Parathyroid adenoma (tissue), 2 donors: ENCODE results near the gene SLTM.
"Not testable (repeated sequence)": the region's sequence is repeated elsewhere in the genome, so short reads cannot be mapped to it uniquely, and the experiment has no call there.

Source experiments
- H2AFZ ChIP-seq: fragments of 300-600 bp; sonication (generic); one replicate; pipeline ENCODE4 v1.7.0; 2017; ENCODE audit warnings: antibody characterized with exemption, mild to moderate bottlenecking
- H3K27ac ChIP-seq: fragments of 300-600 bp; sonication (generic); one replicate; pipeline ENCODE4 v1.7.0; 2017
- H3K27me3 ChIP-seq: fragments of 300-600 bp; sonication (generic); one replicate; pipeline ENCODE4 v1.7.0; 2017; ENCODE audit warnings: low read length; ENCODE audit not compliant: control insufficient read depth, insufficient read depth
- H3K36me3 ChIP-seq: fragments of 300-600 bp; sonication (generic); one replicate; pipeline ENCODE4 v1.7.0; 2017; ENCODE audit warnings: low read length; ENCODE audit not compliant: control insufficient read depth, insufficient read depth
- H3K4me1 ChIP-seq: fragments of 300-600 bp; sonication (generic); one replicate; pipeline ENCODE4 v1.7.0; 2017; ENCODE audit warnings: control low read depth
- H3K4me2 ChIP-seq: fragments of 300-600 bp; sonication (generic); one replicate; pipeline ENCODE4 v1.7.0; 2017; ENCODE audit warnings: low read length
- H3K4me3 ChIP-seq: fragments of 300-600 bp; sonication (generic); one replicate; pipeline ENCODE4 v1.7.0; 2017; ENCODE audit warnings: low read depth, low read length
- H3K79me2 ChIP-seq: fragments of 300-600 bp; sonication (generic); one replicate; pipeline ENCODE4 v1.7.0; 2017; ENCODE audit warnings: control low read depth
- H3K9ac ChIP-seq: fragments of 300-600 bp; sonication (generic); one replicate; pipeline ENCODE4 v1.7.0; 2017; ENCODE audit warnings: mild to moderate bottlenecking
- H3K9me3 ChIP-seq: fragments of 300-600 bp; sonication (generic); one replicate; pipeline ENCODE4 v1.7.0; 2017; ENCODE audit warnings: low read length; ENCODE audit not compliant: control insufficient read depth
- TF ChIP-seq, protein P1 (sequence below): fragments of 300-600 bp; sonication (generic); IDR thresholded peaks from one replicate; pipeline ENCODE4 v1.7.0; 2017; ENCODE audit warnings: antibody characterized with exemption, mild to moderate bottlenecking
- donor health status: primary hyperparathyroidism.

Gene SLTM

DNA sequence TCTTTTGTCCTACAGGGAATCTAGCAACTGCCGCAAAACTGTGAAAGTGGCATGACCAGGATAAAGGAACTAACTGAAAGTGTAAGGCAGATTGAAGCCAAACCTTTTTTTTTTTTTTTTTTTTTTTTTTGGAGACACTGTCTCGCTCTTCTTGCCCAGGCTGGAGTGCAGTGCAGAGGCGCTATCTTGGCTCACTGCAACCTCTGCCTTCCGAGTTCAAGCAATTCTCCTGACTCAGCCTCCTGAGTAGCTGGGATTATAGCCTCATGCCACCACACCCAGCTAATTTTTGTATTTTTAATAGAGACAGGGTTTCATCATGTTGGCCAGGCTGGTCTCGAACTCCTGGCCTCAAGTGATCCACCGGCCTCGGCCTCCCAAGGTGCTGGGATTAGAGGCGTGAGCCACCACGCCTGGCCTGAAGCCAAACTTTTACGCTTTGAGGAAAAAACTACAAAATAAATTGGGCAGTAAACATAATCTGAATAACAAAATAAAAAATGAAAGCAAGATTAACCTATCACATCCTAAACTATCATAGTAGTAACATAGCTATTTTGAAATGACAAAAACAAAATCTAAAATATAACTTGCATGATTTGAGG lies 9.7 kb downstream of the SLTM start:
- peaks cover 23% of the 10 kb centered on the region for H3K79me2 ChIP-seq
- H3K27me3 ChIP-seq = no peaks in the 10 kb centered on the region
- H3K9me3 ChIP-seq = no peaks in the 10 kb centered on the region
- H3K4me3 ChIP-seq = no peak overlapping the region
- H2AFZ ChIP-seq = no peak overlapping the region
- H3K27ac ChIP-seq = no peak overlapping the region
- TF ChIP-seq, protein P1, sequence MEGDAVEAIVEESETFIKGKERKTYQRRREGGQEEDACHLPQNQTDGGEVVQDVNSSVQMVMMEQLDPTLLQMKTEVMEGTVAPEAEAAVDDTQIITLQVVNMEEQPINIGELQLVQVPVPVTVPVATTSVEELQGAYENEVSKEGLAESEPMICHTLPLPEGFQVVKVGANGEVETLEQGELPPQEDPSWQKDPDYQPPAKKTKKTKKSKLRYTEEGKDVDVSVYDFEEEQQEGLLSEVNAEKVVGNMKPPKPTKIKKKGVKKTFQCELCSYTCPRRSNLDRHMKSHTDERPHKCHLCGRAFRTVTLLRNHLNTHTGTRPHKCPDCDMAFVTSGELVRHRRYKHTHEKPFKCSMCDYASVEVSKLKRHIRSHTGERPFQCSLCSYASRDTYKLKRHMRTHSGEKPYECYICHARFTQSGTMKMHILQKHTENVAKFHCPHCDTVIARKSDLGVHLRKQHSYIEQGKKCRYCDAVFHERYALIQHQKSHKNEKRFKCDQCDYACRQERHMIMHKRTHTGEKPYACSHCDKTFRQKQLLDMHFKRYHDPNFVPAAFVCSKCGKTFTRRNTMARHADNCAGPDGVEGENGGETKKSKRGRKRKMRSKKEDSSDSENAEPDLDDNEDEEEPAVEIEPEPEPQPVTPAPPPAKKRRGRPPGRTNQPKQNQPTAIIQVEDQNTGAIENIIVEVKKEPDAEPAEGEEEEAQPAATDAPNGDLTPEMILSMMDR = no peak
- no peak overlapping the region for H3K4me2 ChIP-seq
- H3K9ac ChIP-seq = no peak overlapping the region
- H3K4me1 ChIP-seq = no peaks in the 10 kb centered on the region
- H3K36me3 ChIP-seq = no peaks in the 10 kb centered on the region

DNA sequence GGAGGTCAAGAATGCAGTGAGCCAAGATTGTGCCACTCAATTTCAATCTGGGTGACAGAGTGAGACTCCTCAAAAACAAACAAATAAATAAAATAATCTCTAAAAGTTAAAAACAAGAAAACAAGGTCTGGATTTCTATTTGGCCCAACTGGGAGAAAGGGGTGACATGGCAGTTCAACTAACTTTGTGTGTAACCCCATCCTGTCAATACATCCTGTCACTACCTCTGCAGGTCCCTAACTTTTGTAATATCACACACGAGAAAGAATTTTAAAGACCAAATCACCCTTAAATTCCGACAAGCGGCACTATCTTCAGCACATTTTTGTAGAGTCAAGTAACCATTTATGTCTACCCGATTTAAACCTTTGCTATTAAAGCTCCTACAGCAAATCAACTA lies 10.2 kb downstream of the SLTM start:
- TF ChIP-seq, protein P1 = no peak
- Histone ChIP-seq H2AFZ (no peak overlapping the region), H3K79me2 (peaks cover 21% of the 10 kb centered on the region), H3K27me3 (no peaks in the 10 kb centered on the region), H3K9ac (no peak overlapping the region), H3K9me3 (no peaks in the 10 kb centered on the region), H3K4me3 (no peak overlapping the region), H3K36me3 (no peaks in the 10 kb centered on the region), H3K4me1 (no peaks in the 10 kb centered on the region), H3K27ac (no peak overlapping the region), H3K4me2 (no peak overlapping the region)

DNA sequence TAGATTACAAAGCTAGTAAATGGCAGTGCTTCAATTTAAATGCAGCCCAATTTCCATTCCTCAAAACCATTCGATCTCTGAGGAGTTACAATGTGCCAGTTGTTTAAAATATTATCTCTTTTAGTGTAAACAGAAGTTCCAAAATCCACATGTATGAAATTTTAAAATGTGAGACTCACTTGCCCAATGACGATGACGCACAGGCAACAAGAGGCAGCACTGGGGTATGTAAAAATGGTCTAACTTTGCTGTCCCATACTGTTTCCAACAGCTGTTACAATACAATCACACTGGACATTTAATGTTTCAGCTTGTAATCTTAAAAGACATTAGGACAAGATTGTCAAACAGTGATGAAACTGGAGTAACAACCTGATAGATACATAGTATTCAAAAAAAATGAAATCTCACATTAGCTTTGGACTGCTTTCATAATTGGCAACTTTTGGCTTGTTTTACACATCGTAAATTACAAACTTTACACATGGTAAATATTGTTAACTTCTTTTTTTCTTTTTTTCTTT lies 12.2 kb downstream of the SLTM start:
- Histone ChIP-seq H3K9me3 (no peaks in the 10 kb centered on the region), H3K4me1 (no peaks in the 10 kb centered on the region)

DNA sequence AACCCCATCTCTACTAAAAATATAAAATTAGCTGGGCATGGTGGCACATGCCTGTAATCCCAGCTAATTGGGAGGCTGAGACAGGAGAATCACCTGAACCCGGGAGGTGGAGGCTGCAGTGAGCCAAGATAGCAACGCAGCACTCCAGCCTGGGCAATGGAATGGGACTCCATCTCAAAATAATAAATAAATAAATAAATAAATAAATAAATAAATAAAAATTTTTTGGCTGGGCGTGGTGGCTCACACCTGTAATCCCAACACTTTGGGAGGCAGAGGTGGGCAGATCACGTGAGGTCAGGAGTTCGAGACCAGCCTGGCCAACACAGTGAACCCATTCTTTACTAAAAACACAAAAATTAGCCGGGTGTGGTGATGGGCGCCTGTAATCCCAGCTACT lies 13.0 kb downstream of the SLTM start:
- H3K36me3 ChIP-seq, H3K27ac ChIP-seq, H3K4me1 ChIP-seq, H3K4me3 ChIP-seq, H2AFZ ChIP-seq, H3K9ac ChIP-seq, H3K4me2 ChIP-seq, H3K27me3 ChIP-seq, H3K9me3 ChIP-seq: not testable (repeated sequence)
- peaks cover 22% of the 10 kb centered on the region for H3K79me2 ChIP-seq

More for the DNA sequence above, 12.2 kb downstream of the SLTM start:
- H3K27ac ChIP-seq = no peak overlapping the region
- H2AFZ ChIP-seq = no peak overlapping the region
- H3K4me3 ChIP-seq = no peak overlapping the region
- TF ChIP-seq, protein P1 = no peak
- H3K4me2 ChIP-seq = no peak overlapping the region
- no peaks in the 10 kb centered on the region for H3K27me3 ChIP-seq
- no peak overlapping the region for H3K9ac ChIP-seq
- H3K79me2 ChIP-seq = peaks cover 22% of the 10 kb centered on the region
- no peaks in the 10 kb centered on the region for H3K36me3 ChIP-seq

DNA sequence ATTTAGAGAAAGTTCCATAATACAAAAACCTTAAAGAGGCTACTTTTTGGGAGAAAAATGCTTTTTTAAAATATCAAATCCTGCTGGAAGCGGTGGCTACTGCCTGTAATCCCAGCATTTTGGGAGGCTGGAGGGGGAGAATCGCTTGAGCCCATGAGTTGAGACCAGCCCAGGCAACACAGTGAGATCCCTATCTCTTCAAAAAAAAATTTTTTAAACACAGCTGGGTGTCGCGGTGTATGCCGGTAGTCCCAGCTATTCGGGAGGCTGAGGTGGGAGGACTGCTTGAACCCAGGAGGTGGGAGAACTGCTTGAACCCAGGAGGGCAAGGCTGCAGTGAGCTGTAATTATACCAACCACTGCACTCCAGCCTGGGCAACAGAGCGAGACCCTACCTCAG lies 14.2 kb downstream of the SLTM start:
- no peaks in the 10 kb centered on the region for H3K9me3 ChIP-seq
- H3K27ac ChIP-seq = no peak overlapping the region
- H3K4me2 ChIP-seq = no peak overlapping the region
- peaks cover 22% of the 10 kb centered on the region for H3K79me2 ChIP-seq
- TF ChIP-seq, protein P1 = no peak
- no peaks in the 10 kb centered on the region for H3K4me1 ChIP-seq
- no peak overlapping the region for H2AFZ ChIP-seq
- H3K27me3 ChIP-seq = no peaks in the 10 kb centered on the region
- H3K36me3 ChIP-seq = no peaks in the 10 kb centered on the region
- H3K9ac ChIP-seq = no peak overlapping the region
- H3K4me3 ChIP-seq = no peak overlapping the region
